22Rv1 (cell line): ENCODE measurements around the gene CCDC57.

Source experiments
- ZFX ChIP-seq: fragments of 450-650 bp; IDR thresholded peaks from 2 replicates; pipeline ENCODE4 v1.6.1; 2017; ENCODE audit warnings: antibody characterized with exemption, borderline replicate concordance
- TF ChIP-seq, protein P1 (sequence below): fragments of 450-650 bp; IDR thresholded peaks from 2 replicates; pipeline ENCODE4 v1.5.1; 2017; ENCODE audit warnings: mild to moderate bottlenecking

DNA sequence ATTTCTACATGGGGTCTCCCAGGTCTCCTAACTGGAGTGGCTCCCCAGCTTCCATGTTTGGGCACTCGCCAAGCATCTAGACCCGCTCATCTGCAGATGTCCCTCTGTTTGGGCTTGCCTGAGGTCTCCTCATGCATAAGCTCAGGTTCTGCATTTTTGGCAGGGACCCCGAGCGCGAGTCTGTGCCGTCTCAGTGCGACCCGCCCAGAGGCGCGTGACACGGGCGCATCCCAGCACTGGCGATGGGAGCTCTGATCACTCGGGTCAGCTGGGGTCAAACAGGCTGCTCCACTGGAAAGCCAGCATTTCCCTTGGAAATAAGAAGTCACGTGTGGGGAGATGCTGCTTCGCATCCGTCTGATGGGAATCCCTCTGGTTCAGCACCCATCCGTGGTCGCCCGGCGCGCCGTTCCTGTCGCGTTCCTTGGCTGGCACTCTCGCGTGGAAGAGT lies 57.7 kb downstream of the CCDC57 start:
- TF ChIP-seq, protein P1, sequence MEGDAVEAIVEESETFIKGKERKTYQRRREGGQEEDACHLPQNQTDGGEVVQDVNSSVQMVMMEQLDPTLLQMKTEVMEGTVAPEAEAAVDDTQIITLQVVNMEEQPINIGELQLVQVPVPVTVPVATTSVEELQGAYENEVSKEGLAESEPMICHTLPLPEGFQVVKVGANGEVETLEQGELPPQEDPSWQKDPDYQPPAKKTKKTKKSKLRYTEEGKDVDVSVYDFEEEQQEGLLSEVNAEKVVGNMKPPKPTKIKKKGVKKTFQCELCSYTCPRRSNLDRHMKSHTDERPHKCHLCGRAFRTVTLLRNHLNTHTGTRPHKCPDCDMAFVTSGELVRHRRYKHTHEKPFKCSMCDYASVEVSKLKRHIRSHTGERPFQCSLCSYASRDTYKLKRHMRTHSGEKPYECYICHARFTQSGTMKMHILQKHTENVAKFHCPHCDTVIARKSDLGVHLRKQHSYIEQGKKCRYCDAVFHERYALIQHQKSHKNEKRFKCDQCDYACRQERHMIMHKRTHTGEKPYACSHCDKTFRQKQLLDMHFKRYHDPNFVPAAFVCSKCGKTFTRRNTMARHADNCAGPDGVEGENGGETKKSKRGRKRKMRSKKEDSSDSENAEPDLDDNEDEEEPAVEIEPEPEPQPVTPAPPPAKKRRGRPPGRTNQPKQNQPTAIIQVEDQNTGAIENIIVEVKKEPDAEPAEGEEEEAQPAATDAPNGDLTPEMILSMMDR, result no peak
- TF ChIP-seq ZFX, result no peak
